Measurements from ENCODE around the gene PSG5.
"Not testable (repeated sequence)": the region's sequence is repeated elsewhere in the genome, so short reads cannot be mapped to it uniquely, and the experiment has no call there.

PSG5 gene

DNA sequence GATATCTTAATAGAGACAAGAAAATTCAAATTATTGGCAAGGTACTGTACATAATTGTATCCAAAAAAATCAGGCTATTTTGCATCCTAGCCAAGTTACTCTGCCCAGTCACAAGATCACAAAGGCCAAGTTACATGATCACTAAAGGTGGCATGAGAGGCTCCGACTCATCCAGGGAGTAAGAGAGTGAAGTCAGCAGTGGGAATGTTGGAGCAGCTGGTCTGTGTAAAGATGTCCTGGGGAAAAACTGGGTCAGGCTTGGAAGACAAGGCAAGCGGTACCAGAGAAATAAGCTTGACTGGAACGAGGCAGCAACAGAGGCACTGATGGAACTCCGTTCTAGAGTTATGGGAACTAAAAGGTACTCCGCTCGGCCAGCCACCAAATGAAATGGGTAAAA, 53.6 kb downstream of the PSG5 start:
- H3K36me3 ChIP-seq, result no peaks in the 10 kb centered on the region
- no peaks in the 10 kb centered on the region for H3K4me1 ChIP-seq
- DNase-seq, result no peak
- TF ChIP-seq, protein P1, sequence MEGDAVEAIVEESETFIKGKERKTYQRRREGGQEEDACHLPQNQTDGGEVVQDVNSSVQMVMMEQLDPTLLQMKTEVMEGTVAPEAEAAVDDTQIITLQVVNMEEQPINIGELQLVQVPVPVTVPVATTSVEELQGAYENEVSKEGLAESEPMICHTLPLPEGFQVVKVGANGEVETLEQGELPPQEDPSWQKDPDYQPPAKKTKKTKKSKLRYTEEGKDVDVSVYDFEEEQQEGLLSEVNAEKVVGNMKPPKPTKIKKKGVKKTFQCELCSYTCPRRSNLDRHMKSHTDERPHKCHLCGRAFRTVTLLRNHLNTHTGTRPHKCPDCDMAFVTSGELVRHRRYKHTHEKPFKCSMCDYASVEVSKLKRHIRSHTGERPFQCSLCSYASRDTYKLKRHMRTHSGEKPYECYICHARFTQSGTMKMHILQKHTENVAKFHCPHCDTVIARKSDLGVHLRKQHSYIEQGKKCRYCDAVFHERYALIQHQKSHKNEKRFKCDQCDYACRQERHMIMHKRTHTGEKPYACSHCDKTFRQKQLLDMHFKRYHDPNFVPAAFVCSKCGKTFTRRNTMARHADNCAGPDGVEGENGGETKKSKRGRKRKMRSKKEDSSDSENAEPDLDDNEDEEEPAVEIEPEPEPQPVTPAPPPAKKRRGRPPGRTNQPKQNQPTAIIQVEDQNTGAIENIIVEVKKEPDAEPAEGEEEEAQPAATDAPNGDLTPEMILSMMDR (IDR thresholded peaks at IDR 0.05), result no peak
- intact Hi-C loops (cut with DNase I; ENCODE audit: low total_unique reads), result no loop called here
- H3K27me3 ChIP-seq, result no peaks in the 10 kb centered on the region
- H3K9me3 ChIP-seq, result no peaks in the 10 kb centered on the region
- H3K27ac ChIP-seq, result no peak overlapping the region
- no peak overlapping the region for H3K4me3 ChIP-seq

DNA sequence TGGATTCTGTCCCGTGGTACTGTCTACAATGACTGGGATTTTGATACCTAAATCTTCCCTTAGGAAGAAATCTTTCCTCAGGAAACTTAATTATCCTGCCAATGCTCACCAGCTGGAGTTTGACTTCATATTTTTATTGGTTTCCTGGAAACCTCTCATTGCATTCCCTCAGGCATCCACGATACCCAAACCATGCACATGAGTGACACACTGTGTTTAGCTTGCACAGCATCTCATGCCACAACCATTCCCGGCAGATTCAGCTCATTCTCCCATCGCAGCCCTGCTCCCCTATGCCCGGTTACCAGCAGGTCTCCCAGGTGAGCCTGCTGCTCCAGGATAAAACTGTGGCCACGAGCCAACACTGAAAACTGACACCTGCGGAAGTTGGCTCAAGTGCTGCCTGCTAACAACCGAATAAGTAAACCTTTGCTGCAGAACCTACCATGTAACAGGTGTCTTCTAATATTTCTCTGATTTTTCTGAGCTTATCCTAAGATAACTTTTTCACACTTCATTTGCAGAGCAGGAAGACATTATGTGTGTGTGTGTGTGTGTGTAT, 55.0 kb downstream of the PSG5 start:
- H3K4me1 ChIP-seq; H3K27me3 ChIP-seq; H3K27ac ChIP-seq; DNase-seq; intact Hi-C loops (cut with DNase I; ENCODE audit: low total_unique reads); H3K4me3 ChIP-seq; H3K9me3 ChIP-seq; H3K36me3 ChIP-seq: not testable (repeated sequence)

DNA sequence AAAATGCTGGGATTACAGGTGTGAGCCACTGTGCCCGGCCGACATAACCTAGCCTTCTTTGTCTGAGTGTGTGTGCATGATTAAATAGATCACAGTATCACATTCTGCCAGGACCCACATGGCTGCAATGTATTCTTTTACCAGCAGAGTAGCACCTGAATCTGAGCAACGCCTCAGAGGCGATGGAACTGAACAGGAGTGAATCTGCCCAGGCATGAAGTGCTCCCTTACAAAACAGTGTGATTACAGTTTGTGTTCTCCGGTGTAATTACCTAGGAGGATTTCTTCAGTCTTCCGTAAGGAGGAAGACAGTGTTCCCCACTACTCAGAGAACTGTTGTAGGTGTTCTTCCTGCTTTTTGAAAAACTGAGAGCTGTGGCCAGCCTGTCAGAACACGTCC, 57.1 kb downstream of the PSG5 start:
- H3K4me3 ChIP-seq; DNase-seq; H3K27me3 ChIP-seq; intact Hi-C loops (cut with DNase I; ENCODE audit: low total_unique reads); H3K4me1 ChIP-seq; H3K9me3 ChIP-seq; H3K36me3 ChIP-seq; H3K27ac ChIP-seq: not testable (repeated sequence)

DNA sequence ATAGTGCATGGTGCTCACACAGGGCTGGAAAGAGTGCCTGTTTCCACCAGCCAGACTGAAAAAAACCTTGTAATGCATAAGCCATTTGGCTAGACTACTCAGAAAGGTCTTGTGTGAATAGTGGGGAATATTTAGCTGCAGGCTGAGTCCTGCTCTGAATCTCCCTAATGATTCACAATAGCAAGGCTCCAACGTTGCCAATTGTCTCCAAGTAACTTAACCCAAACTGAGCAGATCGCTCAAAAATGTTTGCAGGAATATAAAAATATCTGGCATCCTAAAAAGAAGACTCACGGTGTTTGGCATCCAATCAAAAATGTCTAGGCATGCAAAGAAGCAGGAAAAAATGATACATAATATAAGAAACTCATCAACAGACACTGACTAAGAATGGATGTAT, 59.0 kb downstream of the PSG5 start:
- DNase-seq; intact Hi-C loops (cut with DNase I; ENCODE audit: low total_unique reads): not testable (repeated sequence)

DNA sequence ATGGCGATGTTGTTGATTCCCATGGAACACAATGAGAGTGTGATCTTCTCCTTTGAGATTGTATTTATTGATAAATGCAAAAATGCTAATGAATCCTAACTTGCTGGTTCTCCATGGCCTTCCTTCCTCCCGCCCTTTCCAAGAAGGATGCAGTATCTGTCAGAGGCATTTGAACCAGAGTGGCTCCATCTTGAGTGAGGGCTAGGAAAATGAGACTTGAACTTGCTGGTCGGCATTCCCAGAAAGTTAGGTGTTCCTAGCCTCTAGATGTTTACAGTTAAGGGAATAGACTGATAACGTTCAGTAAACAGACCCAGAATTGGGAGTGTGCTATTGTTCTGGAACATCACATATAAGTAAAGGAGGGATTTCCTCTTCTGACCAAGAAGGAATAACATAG, 59.6 kb downstream of the PSG5 start:
- Histone ChIP-seq H3K4me3 (no peak overlapping the region), H3K27me3 (no peaks in the 10 kb centered on the region), H3K4me1 (no peaks in the 10 kb centered on the region), H3K9me3 (no peaks in the 10 kb centered on the region), H3K27ac (no peak overlapping the region), H3K36me3 (no peaks in the 10 kb centered on the region)
- TF ChIP-seq, protein P1 (IDR thresholded peaks at IDR 0.05), result no peak
- DNase-seq, result no peak
- intact Hi-C loops (cut with DNase I; ENCODE audit: low total_unique reads), result no loop called here

More for the DNA sequence above, 59.0 kb downstream of the PSG5 start:
- H3K27ac ChIP-seq, H3K4me3 ChIP-seq, H3K4me1 ChIP-seq, H3K27me3 ChIP-seq, H3K9me3 ChIP-seq, H3K36me3 ChIP-seq: not testable (repeated sequence)

DNA sequence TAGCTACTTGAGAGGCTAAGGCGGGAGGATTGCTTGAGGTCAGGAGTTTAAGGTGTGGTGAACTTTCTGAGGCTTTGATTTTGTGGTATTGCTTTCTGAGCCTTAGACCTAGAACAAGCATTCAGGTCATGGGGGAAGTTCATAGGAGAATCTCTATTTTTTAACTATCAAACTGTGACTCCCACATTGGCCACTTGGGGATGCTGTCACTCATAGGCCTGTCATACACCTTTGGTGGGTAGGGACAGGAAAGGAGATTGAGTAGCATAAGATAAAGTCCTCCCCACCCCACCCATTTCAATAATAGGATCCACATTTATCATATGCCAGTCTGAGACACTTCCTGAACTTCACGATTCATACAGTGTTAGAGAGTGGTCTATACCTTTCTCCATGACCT, 62.0 kb downstream of the PSG5 start:
- Histone ChIP-seq H3K36me3 (no peaks in the 10 kb centered on the region), H3K27me3 (no peaks in the 10 kb centered on the region), H3K9me3 (no peaks in the 10 kb centered on the region), H3K4me1 (no peaks in the 10 kb centered on the region), H3K27ac (no peak overlapping the region), H3K4me3 (no peak overlapping the region)
- no peak for DNase-seq
- TF ChIP-seq, protein P1 (IDR thresholded peaks at IDR 0.05), result no peak
- intact Hi-C loops (cut with DNase I; ENCODE audit: low total_unique reads), result no loop called here

DNA sequence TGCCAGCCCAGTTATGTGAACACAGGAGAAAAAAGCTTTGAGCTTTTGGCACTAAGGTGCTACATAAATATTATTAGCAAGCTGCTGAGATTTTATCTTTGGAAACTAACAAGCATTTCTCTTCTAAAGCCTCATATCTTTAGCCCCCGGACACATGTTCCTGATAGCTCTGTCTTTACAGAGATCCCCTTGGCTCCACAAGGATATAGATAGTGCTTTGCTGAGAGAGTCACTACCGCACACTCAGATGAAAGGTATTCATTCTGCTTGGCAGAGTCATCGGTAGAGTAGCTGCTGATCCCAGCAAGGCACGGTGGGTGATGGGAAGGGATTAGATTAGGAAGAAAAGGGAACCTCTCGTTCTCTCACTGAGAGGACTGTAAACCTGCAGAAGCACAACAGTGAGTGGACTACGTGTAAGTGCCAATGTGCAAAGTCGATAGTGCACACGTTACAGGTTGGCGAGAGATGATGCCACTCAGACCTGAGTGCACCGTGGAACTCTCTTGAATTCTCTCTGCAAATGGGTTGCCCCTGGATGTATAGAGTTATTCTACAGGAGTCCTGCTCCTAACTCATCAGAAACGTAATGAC, 65.8 kb downstream of the PSG5 start:
- H3K27me3 ChIP-seq; DNase-seq; H3K9me3 ChIP-seq; H3K4me3 ChIP-seq; intact Hi-C loops (cut with DNase I; ENCODE audit: low total_unique reads); H3K27ac ChIP-seq; H3K36me3 ChIP-seq; H3K4me1 ChIP-seq: not testable (repeated sequence)

DNA sequence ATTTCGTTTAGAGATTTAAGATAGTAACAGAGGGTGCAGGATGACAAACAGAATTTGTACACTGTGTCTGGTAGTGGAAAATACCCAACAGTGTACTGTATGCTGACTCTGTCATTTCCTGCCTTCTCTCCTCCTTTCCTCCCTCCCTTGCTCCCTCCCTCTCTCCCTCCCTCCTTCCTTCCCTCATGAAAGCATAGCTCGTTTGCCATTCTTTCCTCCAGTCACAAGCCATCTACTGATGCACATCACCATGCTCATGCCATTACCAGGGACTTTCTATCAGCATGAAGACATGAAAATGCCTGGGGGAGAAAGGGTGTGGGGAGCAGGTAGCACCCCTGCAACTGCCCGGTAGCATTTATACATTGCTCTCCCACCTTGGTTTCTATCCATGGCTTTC, 66.8 kb downstream of the PSG5 start:
- H3K27ac ChIP-seq; DNase-seq; intact Hi-C loops (cut with DNase I; ENCODE audit: low total_unique reads); H3K9me3 ChIP-seq; H3K4me1 ChIP-seq; H3K36me3 ChIP-seq; H3K4me3 ChIP-seq; H3K27me3 ChIP-seq: not testable (repeated sequence)

All from tibial artery (tissue), 4 donors.